Muscle of arm (tissue), 12 donors: Measurements from ENCODE around the gene BANF1. TPM values are rescaled to one million over a fixed set of nuclear protein-coding genes. Genes with fewer than 3 reads are reported as not detected.

Source experiments
- DNase-seq: peaks from one replicate; pipeline ENCODE4 v3.0.0-alpha.2; 2013
- polyA plus RNA-seq, 12 donors: library from polyadenylated mRNA; unstranded; fragments of 120-200 nt; gene quantifications; one replicate each; pipeline ENCODE4 v1.2.1, GENCODE V29; 2013; ENCODE audit not compliant: insufficient read length in 12 of 12

Gene BANF1
- polyA plus RNA-seq, 12 donors: 207 to 438 (median 224) TPM; not detected in 1

- DNase-seq: no peak
Measured at GRCh38 chr11:65976216-65977176, 25.8 kb upstream of the BANF1 start.

- no peak for DNase-seq
Measured at GRCh38 chr11:65977621-65978390, 24.5 kb upstream of the BANF1 start.

GRCh38 chr11:65978391-65979238, 23.7 kb upstream of the BANF1 start:
- no peak for DNase-seq

- DNase-seq: no peak
Measured at GRCh38 chr11:65979261-65979759, 23.0 kb upstream of the BANF1 start.

GRCh38 chr11:65981101-65981740, 21.1 kb upstream of the BANF1 start:
- DNase-seq: no peak

GRCh38 chr11:65981972-65982823, 20.1 kb upstream of the BANF1 start:
- DNase-seq: no peak

- DNase-seq: no peak
Measured at GRCh38 chr11:65982824-65983588, 19.3 kb upstream of the BANF1 start.

GRCh38 chr11:65983589-65983987, 18.7 kb upstream of the BANF1 start:
- no peak for DNase-seq

- DNase-seq: no peak
Measured at GRCh38 chr11:65987336-65987735, 15.0 kb upstream of the BANF1 start.

- peak; percentile 95 for DNase-seq
Measured at GRCh38 chr11:65988791-65989592, 13.3 kb upstream of the BANF1 start.

- DNase-seq: no peak
Measured at GRCh38 chr11:65992056-65992455, 10.2 kb upstream of the BANF1 start.

GRCh38 chr11:65997286-65997685, 5.0 kb upstream of the BANF1 start:
- DNase-seq: no peak

- DNase-seq: no peak
Measured at GRCh38 chr11:66002648-66003225, 434 bp downstream of the BANF1 start.

- DNase-seq: no peak
Measured at GRCh38 chr11:66003291-66003690, 988 bp downstream of the BANF1 start.

- DNase-seq: no peak
Measured at GRCh38 chr11:66004186-66004585, 1.9 kb downstream of the BANF1 start.

GRCh38 chr11:66006134-66006890, 4.0 kb downstream of the BANF1 start:
- no peak for DNase-seq

- DNase-seq: no peak
Measured at GRCh38 chr11:66006891-66007176, 4.5 kb downstream of the BANF1 start.
